Umbilical cord (tissue), 2 donors: ENCODE results near the gene C2CD4C. TPM values are rescaled to one million over a fixed set of nuclear protein-coding genes. Genes with fewer than 3 reads are reported as not detected.
"Not testable (repeated sequence)": the region's sequence is repeated elsewhere in the genome, so short reads cannot be mapped to it uniquely, and the experiment has no call there.

Experiments
- DNase-seq: peaks from one replicate; pipeline ENCODE4 v3.0.0-alpha.2; 2015; ENCODE audit warnings: low spot score
- total RNA-seq: library from RNA; depleted of rRNA; stranded (reverse); fragments of >200 nt; gene quantifications from one replicate; pipeline ENCODE4 v1.2.3, GENCODE V29; 2014; ENCODE audit warnings: low replicate concordance; ENCODE audit not compliant: insufficient read depth

The C2CD4C gene
- total RNA-seq, 1 donor from 2014 or later, result 0.96 TPM

GRCh38 chr19:438416-438958 is 29.5 kb upstream of the C2CD4C start:
- no peak for DNase-seq

DNA sequence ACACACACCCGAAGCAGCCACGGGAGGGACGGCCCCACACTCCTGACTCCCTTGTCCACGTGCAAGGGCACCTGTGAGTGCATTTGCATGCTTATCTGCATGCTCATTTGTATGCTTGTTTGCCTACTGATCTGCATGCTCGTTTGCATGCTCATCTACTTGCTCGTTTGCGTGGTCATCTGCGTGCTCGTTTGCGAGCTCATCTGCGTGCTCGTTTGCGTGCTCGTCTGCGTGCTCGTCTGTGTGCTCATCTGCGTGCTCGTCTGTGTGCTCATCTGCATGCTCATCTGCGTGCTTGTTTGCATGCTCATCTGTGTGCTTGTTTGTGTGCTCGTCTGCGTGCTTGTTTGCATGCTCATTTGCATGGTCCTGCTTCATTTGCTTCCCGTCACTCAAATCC is 28.1 kb upstream of the C2CD4C start:
- DNase-seq, result no peak

DNA sequence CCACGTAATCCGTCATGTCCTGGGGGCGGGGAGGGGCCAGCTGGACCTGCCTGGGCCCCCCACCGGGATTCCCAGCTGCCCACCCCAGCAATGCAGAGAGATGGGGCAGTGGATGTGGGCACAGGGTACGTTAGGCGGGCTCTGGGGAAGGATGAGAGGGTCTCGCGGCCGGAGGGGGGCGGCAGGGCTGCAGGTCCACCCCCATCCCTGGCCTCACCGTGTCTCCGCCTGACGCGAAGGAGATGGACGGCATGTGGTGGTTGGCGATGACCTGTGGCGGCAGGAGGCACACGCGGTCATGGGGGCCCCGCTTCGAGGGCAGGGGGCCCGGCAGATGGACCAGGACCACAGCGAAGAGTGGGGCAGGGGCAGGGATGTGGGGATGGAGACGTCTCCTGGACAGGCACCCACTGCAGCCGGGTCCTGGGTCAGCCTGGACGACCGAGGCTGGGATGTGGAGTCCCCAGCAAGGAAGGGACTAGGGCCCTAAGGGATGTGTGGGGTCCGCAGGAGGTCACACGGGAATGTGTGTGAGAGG is 27.5 kb upstream of the C2CD4C start:
- DNase-seq, result no peak

- no peak for DNase-seq
Measured at GRCh38 chr19:435707-436412, 26.9 kb upstream of the C2CD4C start.

DNA sequence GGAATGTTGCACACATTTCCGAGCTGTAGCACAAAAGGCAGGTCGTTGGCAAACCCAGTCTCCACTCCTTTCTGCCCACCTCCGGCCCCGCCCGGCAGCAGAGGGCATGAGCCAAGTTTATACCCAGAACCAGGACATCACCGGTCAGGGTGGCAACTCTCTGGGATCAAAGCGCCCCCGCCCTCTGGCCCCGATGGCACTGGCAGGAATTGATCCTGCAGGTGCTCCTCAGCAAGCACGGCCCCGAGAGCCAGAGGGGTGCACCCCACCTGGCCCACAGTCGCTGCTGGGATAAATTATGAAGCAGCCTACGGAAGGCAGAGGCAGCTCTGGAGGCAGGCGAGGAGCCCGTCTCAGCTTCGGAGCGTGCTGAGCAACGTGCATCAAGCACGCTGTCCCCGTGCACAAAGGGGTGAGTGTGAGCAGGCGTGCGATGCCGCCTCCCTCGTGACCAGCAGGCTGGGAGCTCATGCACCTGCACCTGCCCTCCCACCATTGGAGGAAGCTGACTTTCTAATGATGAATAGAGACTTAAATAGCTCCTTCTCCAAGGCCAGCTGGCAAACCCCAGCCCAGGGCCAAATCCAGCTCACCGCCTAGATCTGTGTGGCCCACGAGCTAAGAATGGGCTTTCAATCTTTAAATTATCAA is 26.2 kb upstream of the C2CD4C start:
- no peak for DNase-seq

DNA sequence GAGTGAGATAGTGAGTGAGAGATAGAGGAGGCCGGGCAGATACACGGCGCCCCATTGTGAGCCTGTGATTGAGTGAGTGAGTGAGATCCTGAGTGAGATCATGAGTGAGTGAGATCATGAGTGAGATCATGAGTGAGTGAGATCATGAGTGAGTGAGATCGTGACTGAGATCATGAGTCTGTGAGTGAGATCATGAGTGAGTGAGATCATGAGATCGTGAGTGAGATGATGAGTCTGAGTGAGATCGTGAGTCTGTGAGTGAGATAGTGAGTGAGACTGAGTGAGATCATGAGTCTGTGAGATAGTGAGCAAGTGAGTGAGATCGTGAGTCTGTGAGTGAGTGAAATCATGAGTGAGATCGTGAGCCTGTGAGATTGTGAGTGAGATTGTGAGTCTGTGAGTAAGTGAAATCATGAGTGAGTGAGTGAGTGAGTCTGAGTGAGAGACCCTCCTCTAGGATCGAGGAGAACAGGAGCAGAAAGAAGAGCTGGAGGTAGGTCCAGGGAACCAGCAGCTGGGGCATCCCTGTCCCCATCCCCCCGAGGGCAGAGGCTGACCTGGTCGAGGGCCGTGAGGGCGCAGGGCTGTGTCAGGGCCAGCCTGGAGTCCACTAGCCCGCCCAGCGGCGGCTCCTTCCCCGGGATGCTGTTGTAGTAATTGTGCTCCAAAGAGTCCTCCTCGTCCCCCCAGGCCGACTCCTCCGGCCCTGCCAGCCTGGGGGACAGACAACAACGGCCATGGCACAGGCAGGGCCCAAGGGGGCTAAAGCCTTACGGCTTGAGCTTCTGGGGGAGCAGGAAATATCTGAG is 25.4 kb upstream of the C2CD4C start:
- no peak for DNase-seq

GRCh38 chr19:430701-431100 is 21.8 kb upstream of the C2CD4C start:
- no peak for DNase-seq

DNA sequence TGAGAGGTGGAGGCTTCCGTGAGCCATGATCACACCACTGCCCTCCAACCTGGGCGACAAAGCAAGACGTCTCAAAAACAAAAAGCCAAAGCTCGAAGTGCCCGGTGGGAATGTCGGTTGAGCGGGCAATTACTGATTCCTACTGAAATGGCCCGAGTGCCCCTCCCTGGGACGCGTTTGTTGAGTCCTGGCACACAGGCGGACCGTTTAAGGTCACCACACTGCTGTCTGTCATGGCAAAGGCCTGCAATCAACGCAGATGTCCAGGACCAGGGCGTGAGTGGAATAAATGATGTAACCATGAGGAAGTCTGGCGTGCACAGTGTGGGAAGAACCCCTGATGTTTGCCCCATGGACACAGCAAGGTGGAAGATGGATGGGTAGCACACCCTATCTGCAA is 19.2 kb upstream of the C2CD4C start:
- no peak for DNase-seq

- not testable (repeated sequence) for DNase-seq
Measured at GRCh38 chr19:427675-428074, 18.7 kb upstream of the C2CD4C start.

DNA sequence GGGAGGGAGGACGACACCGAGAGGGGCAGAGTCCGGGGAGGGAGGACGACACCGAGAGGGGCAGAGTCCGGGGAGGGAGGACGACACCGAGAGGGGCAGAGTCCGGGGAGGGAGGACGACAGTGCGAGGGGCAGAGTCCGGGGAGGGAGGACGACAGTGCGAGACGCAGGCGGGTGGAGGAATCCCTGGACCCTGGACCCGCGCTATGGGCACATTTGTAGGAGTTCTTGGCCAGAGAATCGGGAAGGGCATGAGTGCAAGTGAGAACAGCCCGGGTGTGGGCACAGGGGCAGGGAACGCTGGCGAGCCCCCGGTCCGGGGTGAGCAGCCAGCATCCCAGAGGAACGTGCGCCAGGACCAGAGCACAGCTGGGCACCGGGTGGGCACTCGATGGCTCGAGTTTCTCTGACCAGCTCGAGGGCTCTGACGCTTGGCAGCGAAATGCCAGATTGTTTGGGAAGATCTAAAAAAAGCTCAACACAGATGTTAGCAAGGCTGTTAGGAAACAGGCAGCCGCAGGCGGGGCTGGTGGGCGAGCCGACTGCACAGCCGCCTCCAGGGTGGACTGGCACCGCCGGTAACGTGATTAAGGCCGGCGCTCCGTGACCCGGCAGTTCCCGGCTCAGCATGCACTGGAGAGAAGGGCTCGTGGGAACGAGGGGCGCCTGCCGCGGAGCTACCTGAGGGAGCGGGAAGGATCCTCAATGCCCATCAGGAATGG is 17.9 kb upstream of the C2CD4C start:
- no peak for DNase-seq

DNA sequence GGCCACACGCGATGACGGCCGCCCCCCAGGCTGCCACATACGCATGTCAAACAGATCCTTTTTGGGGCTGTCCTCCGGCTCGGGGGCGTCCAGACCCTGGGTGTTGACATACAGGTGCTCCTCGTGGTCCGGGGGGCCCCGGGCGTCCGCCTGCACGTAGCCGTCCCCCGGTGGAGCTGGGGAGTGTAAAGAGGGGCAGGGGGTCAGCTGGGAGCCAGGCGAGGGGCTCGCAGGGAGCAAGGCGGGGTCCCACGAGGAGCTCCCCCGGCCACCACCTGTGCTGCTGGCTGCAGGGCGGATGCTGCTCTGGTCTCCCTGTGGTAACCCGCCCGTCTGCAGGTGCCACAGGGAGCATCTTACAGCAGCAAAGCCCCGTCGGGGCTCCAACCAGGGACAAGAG is 16.1 kb upstream of the C2CD4C start:
- DNase-seq, result no peak

GRCh38 chr19:424546-424945 is 15.6 kb upstream of the C2CD4C start:
- no peak for DNase-seq

- DNase-seq, result no peak
Measured at GRCh38 chr19:423691-424466, 14.9 kb upstream of the C2CD4C start.

- DNase-seq, result not testable (repeated sequence)
Measured at GRCh38 chr19:422917-423226, 13.9 kb upstream of the C2CD4C start.

GRCh38 chr19:422213-422916 is 13.4 kb upstream of the C2CD4C start:
- no peak for DNase-seq

DNA sequence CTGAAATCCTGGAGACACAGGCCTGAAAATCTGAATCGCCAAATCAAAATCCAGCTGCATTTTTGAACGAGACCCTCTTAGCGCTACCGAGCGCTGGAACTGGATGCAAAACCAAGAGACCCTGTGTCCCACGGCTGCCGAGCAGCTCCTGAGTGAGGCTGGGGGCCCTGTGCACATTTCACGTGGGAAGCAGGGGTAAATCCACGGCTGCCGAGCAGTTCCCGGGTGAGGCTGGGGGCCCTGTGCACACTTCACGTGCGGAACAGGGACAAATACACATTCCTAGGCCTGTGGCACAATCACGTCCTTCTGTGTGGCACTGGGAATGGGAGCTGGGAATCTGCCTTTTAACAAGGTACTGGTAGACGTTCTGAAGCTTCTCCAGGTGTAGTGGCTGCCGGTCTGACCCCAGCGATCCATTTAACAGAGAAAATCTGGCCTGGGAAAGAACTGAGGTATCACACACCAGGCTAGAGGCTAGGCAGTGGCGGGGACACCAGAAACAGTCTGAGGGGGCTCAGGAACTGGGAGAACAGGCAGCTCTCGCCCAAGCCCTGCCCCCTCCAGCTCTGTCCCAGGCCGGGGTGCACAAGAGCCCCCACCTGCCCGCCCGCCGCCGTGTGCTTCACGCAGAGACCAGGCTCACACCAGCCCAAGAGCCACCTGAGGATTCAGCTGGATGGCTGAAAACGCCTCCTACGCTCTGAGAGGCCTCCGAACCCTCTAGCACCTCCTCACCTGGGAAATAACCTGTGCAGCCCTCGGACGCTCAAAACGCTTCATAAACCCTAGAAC is 11.0 kb upstream of the C2CD4C start:
- no peak for DNase-seq

DNA sequence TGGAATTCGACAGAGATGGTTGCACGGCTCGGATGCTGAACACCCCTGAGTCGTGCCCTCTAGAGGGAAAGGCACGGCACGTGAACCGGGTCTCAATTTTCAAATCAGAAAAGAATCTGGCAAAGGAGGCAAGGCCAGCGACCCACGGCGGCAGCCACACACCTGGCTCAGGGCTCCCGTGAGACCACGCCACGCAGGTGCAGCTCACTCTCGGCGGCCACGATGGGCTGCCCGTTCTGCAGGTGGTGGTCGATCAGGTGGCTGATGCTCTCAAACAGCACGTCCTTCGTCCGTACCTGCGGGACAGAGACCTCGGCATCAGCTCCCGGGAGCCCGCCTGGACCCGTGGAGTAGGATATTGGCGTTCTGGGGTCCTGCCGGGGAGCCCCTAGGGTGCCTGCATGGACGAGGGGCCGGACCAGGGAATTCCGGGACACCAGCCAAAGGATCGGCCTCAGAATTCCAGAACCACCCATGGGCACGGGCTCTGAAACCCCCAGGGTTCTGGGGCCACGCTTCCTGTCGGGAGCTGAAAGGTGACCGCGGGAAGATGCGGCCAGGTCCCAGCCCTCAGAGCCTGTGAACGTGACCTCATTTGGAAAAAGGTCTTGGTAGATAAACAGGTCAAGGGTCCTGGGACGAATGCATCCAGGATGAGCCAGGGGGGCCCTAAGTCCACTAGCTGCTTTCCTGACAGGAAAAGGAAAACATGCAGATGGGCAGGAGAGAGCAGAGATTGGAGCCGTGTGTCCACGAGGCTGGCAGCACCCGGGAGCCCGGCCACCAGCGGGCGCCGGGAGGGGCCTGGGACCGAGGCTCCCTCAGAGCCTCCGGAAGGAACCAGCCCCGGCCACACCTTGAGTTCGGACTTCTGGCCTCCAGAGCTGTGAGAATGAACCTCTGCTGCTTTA is 10.1 kb upstream of the C2CD4C start:
- DNase-seq, result no peak

- DNase-seq, result no peak
Measured at GRCh38 chr19:416416-416815, 7.5 kb upstream of the C2CD4C start.
